Kidney (tissue), 14 donors: ENCODE measurements around the gene LINGO1. TPM values are rescaled to one million over a fixed set of nuclear protein-coding genes. Genes with fewer than 3 reads are reported as not detected.

Experiments
- DNase-seq, 5 donors: peaks; one replicate each; pipeline ENCODE4 v3.0.0-alpha.2; 2013 to 2020
- FAIRE-seq: peaks from 2 replicates; lab custom pipeline; 2012; peaks lifted over from hg19 to GRCh38; lab: Jason Lieb, UNC
- H3K27ac ChIP-seq, 2 donors: one replicate each; pipeline ENCODE4 v1.7.0; 2013; ENCODE audit warnings: low read depth in 2 of 2, low read length in 2 of 2, inconsistent platforms in 1 of 2
- H3K27me3 ChIP-seq: one replicate; pipeline ENCODE4 v1.7.1; 2013; ENCODE audit warnings: low read length, inconsistent platforms; ENCODE audit not compliant: control insufficient read depth, insufficient read depth
- H3K36me3 ChIP-seq, 3 donors: one replicate each; pipeline versions ENCODE4 v1.7.0 to v1.7.1; 2013; ENCODE audit warnings: low read length in 3 of 3, control low read depth in 1 of 3, inconsistent platforms in 1 of 3; ENCODE audit not compliant: insufficient read depth in 3 of 3, control insufficient read depth in 2 of 3
- H3K4me1 ChIP-seq, 3 donors: one replicate each; pipeline versions ENCODE4 v1.7.0 to v1.7.1; 2013; ENCODE audit warnings: low read length in 3 of 3, inconsistent platforms in 1 of 3, low read depth in 1 of 3; ENCODE audit not compliant: control insufficient read depth in 2 of 3, insufficient read depth in 2 of 3
- H3K4me3 ChIP-seq, 3 donors: one replicate each; pipeline versions ENCODE4 v1.7.0 to v1.8.1; 2013; ENCODE audit warnings: low read length in 3 of 3, control low read depth in 1 of 3, inconsistent platforms in 1 of 3
- H3K9ac ChIP-seq, 3 donors: one replicate each; pipeline versions ENCODE4 v1.7.0 to v1.7.1; 2013; ENCODE audit warnings: low read length in 3 of 3, control low read depth in 1 of 3, inconsistent platforms in 1 of 3
- H3K9me3 ChIP-seq, 3 donors: one replicate each; pipeline versions ENCODE4 v1.7.0 to v1.7.1; 2013; ENCODE audit warnings: low read length in 3 of 3, control low read depth in 1 of 3, inconsistent platforms in 1 of 3; ENCODE audit not compliant: control insufficient read depth in 2 of 3, insufficient read depth in 1 of 3
- intact Hi-C: fragments of 100-400 bp; cut with DNase I; formaldehyde crosslinking; loops from one replicate; pipeline ENCODE4 v1.11.1; 2022
- polyA plus RNA-seq: library from polyadenylated mRNA; stranded (reverse); fragments of 350-450 nt; fragmentation: Illumina TruSeq; extraction: RNeasy Lipid Tissue Mini Kit (QIAGEN cat#74804); gene quantifications from one replicate; pipeline ENCODE4 v1.2.3, GENCODE V29; 2014; ENCODE audit warnings: low read depth, low replicate concordance; ENCODE audit not compliant: insufficient read depth
- total RNA-seq: library from RNA; stranded (reverse); fragmentation: NEBNext Ultra II Directional; extraction: Animal tissue kit (Norgen Biotek cat#: 25700); gene quantifications from one replicate; pipeline ENCODE4 v1.2.1, GENCODE V29; 2021
- TF ChIP-seq, protein P1 (sequence below): IDR thresholded peaks from 3 replicates; pipeline ENCODE4 v1.5.1; 2012; ENCODE audit warnings: mild to moderate bottlenecking, moderate library complexity, borderline replicate concordance; ENCODE audit not compliant: insufficient read depth; ENCODE audit errors: extremely low read depth
- donor health status: control.
- donor health status: control.
- donor health status: control.
- donor health status: control.
- donor health status: control.
- donor health status: DM: yes; HTN: yes; CAD: no.
- donor health status: Normal renal cell carcinoma (clear cell type).

The LINGO1 gene
- total and polyA plus RNA-seq, 2 donors from 2014 or later, result 3.9 to 6.8 TPM

DNA sequence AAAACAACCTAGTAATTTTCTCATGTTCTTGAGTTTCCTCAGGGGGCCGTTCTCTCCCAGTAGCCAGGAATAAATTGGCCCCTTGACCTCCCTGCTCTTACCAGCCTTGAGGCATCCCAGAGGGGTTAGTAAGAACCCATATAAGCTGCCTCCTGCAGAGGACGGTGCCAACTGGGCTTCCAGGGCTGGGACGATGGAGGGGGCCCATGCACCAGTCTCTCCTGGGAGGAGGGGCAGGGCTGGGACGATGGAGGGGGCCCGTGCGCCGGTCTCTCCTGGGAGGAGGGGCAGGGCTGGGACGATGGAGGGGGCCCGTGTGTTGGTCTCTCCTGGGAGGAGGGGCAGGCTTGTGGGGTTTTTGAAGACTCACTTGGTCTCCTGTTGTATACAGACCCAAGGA lies 22.0 kb downstream of the LINGO1 start:
- TF ChIP-seq, protein P1, sequence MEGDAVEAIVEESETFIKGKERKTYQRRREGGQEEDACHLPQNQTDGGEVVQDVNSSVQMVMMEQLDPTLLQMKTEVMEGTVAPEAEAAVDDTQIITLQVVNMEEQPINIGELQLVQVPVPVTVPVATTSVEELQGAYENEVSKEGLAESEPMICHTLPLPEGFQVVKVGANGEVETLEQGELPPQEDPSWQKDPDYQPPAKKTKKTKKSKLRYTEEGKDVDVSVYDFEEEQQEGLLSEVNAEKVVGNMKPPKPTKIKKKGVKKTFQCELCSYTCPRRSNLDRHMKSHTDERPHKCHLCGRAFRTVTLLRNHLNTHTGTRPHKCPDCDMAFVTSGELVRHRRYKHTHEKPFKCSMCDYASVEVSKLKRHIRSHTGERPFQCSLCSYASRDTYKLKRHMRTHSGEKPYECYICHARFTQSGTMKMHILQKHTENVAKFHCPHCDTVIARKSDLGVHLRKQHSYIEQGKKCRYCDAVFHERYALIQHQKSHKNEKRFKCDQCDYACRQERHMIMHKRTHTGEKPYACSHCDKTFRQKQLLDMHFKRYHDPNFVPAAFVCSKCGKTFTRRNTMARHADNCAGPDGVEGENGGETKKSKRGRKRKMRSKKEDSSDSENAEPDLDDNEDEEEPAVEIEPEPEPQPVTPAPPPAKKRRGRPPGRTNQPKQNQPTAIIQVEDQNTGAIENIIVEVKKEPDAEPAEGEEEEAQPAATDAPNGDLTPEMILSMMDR, result no peak
- Histone ChIP-seq H3K9me3 (no peaks in the 10 kb centered on the region), H3K4me3 (no peak overlapping the region), H3K27me3 (no peaks in the 10 kb centered on the region), H3K9ac (no peak overlapping the region), H3K27ac (no peak overlapping the region), H3K36me3 (no peaks in the 10 kb centered on the region), H3K4me1 (peaks cover 0 to 3% (median 0%) of the 10 kb centered on the region in 3 donors)
- no peak for FAIRE-seq
- intact Hi-C loops, result no loop called here
- no peak for DNase-seq

DNA sequence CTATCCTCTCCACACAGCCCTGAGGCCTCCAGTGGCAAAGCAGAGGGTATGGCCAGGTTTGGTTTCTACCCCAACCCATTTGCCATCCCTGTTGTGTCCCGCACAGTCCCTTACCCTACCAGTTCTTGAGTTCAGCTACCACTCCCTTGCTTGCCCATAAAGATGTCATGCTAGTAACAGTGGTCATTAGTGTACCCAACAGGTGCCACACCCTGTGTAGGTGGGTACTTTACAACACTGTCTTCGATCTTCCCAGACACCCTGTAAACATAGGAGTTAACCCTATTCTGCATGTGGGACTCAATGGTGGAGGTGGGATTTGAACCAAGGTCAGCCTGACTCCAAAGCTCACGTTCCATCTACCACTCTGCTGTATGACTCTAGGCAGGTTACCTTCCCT lies 23.2 kb downstream of the LINGO1 start:
- TF ChIP-seq, protein P1, result no peak
- no peak for FAIRE-seq
- no peak overlapping the region for H3K27ac ChIP-seq
- no peaks in the 10 kb centered on the region for H3K27me3 ChIP-seq
- H3K9ac ChIP-seq, result no peak overlapping the region
- DNase-seq, result no peak
- no peaks in the 10 kb centered on the region for H3K9me3 ChIP-seq
- intact Hi-C loops, result no loop called here
- H3K36me3 ChIP-seq, result no peaks in the 10 kb centered on the region
- H3K4me1 ChIP-seq, result peaks cover 3 to 7% (median 3%) of the 10 kb centered on the region in 3 donors
- no peak overlapping the region for H3K4me3 ChIP-seq

DNA sequence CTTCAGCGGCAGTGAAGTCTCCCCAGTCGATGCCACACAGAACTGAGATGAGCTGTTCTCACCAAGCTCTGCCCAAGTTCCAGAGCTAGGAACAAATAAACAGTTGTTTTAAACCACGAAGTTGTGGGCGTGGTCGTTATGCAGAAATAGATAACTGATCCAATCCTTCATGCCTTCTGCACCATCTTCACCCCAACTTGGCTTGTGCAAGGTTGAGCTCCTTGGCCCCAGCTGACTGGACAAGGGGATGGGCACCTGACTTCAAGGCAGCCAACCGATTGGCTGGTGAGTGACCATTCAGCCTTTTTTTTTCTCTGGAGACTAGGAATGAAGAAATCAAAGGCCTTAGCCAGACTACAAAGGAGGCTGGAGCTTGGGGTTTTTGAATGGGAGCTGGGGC lies 23.9 kb downstream of the LINGO1 start:
- H3K36me3 ChIP-seq, result no peaks in the 10 kb centered on the region
- intact Hi-C loops, result no loop called here
- H3K27me3 ChIP-seq, result no peaks in the 10 kb centered on the region
- no peak overlapping the region for H3K9ac ChIP-seq
- TF ChIP-seq, protein P1, result no peak
- no peaks in the 10 kb centered on the region for H3K9me3 ChIP-seq
- DNase-seq (no peak), FAIRE-seq (no peak)
- peaks cover 3 to 7% (median 3%) of the 10 kb centered on the region in 3 donors for H3K4me1 ChIP-seq
- no peak overlapping the region for H3K27ac ChIP-seq
- no peak overlapping the region for H3K4me3 ChIP-seq

DNA sequence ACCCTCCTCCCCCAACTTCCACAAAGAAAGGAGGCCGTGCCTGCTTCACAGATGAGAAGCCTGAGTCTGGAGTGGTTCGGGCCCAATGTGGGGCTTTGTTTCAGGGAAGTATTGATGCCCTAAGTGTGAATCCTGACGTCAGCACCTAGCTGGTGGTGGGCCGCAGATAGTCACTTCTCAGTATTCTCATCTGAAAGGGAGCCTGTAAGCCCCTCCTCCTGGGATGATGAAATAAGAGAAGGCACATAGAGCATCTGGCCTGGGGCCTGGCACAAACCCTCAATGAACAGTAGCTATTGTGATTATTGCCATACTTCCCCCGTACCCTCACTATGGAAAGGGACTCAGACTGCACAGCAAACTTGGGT lies 24.8 kb downstream of the LINGO1 start:
- H3K9ac ChIP-seq, result no peak overlapping the region
- TF ChIP-seq, protein P1, result no peak
- no peaks in the 10 kb centered on the region for H3K36me3 ChIP-seq
- no peaks in the 10 kb centered on the region for H3K27me3 ChIP-seq
- H3K4me1 ChIP-seq, result peaks cover 3 to 7% (median 3%) of the 10 kb centered on the region in 3 donors
- no peaks in the 10 kb centered on the region for H3K9me3 ChIP-seq
- intact Hi-C loops, result no loop called here
- FAIRE-seq (no peak), DNase-seq (no peak)
- H3K27ac ChIP-seq, result peak overlapping the region in 1 of 2 donors; percentile 48
- H3K4me3 ChIP-seq, result no peak overlapping the region
